ENCODE data around the gene LMNB1. TPM values are rescaled to one million over a fixed set of nuclear protein-coding genes. Genes with fewer than 3 reads are reported as not detected.

The LMNB1 gene
- total RNA-seq, 1 experiment from 2014 or later: 150 TPM

DNA sequence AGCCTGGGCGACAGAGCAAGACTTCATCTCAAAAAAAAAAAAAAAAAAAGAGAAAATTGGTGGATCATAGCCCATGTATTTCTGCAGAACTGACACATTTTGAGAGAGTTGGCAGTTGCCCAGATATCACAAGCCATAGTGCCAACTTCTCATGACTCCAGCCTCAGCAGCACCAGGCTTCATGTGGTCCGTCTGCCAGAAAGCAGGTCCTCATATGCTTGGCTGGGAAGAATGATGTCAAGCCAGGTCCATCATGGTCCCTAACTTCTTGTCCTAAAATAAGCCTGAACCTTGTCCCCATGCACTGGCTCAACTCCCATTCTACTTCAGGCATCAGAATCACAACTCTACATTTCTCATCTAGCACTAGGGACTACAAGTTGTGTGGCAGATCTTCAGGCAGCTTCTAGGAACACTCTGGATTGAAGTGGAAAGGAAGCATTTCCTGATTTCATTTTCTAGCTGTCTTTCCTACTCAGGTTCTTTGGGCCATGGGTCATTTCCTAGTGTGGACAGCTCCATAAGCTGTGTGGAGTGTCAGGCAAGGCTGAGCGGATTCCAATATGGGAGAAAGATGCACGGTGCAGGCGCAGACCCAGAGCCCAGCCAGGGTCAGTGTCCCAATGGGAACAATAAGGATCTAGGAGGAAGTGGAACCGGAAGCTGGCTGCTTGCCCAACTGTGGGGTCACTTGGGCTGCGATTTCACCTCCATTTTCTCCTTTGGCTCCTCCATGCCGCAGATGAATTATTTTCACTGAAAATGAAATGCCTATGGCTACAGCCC is 90.1 kb downstream of the LMNB1 start:
- DNase-seq (ENCODE audit: low read depth, low spot score): no peak
- POLR2A ChIA-PET: no interaction called here
- ATAC-seq: no peak
- Histone ChIP-seq H3K36me3 (ENCODE audit: control insufficient read depth in 1 of 2, insufficient read depth in 2 of 2, low read length in 2 of 2) (no peaks in the 10 kb centered on the region; a peak in 1 of 4 replicates), H3K27me3 (ENCODE audit: insufficient read depth, low read length) (no peaks in the 10 kb centered on the region), H3K9me3 (ENCODE audit: control insufficient read depth in 1 of 2, insufficient read depth in 1 of 2, low read depth in 1 of 2, low read length in 2 of 2) (no peaks in the 10 kb centered on the region), H3K79me2 (ENCODE audit: insufficient read depth, low read length) (no peaks in the 10 kb centered on the region), H3K27ac (ENCODE audit: low read depth, low read length) (no peak overlapping the region), H3K4me2 (ENCODE audit: low read length) (no peak overlapping the region), H3K9ac (ENCODE audit: low read length) (no peak overlapping the region), H4K20me1 (ENCODE audit: insufficient read depth) (no peaks in the 10 kb centered on the region), H3K4me3 (replicated peaks in 1 of 2; ENCODE audit: low read depth in 1 of 2, low read length in 2 of 2) (no peak overlapping the region), H3K4me1 (ENCODE audit: control insufficient read depth in 1 of 2, insufficient read depth in 2 of 2, low read length in 2 of 2) (no peaks in the 10 kb centered on the region), H3K9me2 (ENCODE audit: insufficient read depth) (no peaks in the 10 kb centered on the region), H2AFZ (ENCODE audit: low read depth, low read length, poor library complexity, severe bottlenecking) (no peak overlapping the region)
- CTCF ChIA-PET: no interaction called here
- RAD21 ChIA-PET (ENCODE audit: low non-redundant PET in 1 of 2, low total read pairs in 2 of 2, uncharacterized antibody in 2 of 2, unreplicated experiment in 2 of 2): no interaction called here
- intact Hi-C loops (cut with micrococcal nuclease): no loop called here
- TF ChIP-seq, protein P1, sequence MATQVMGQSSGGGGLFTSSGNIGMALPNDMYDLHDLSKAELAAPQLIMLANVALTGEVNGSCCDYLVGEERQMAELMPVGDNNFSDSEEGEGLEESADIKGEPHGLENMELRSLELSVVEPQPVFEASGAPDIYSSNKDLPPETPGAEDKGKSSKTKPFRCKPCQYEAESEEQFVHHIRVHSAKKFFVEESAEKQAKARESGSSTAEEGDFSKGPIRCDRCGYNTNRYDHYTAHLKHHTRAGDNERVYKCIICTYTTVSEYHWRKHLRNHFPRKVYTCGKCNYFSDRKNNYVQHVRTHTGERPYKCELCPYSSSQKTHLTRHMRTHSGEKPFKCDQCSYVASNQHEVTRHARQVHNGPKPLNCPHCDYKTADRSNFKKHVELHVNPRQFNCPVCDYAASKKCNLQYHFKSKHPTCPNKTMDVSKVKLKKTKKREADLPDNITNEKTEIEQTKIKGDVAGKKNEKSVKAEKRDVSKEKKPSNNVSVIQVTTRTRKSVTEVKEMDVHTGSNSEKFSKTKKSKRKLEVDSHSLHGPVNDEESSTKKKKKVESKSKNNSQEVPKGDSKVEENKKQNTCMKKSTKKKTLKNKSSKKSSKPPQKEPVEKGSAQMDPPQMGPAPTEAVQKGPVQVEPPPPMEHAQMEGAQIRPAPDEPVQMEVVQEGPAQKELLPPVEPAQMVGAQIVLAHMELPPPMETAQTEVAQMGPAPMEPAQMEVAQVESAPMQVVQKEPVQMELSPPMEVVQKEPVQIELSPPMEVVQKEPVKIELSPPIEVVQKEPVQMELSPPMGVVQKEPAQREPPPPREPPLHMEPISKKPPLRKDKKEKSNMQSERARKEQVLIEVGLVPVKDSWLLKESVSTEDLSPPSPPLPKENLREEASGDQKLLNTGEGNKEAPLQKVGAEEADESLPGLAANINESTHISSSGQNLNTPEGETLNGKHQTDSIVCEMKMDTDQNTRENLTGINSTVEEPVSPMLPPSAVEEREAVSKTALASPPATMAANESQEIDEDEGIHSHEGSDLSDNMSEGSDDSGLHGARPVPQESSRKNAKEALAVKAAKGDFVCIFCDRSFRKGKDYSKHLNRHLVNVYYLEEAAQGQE (IDR thresholded peaks at IDR 0.05; ENCODE audit: low read depth): no peak
- TF ChIP-seq, protein P2, sequence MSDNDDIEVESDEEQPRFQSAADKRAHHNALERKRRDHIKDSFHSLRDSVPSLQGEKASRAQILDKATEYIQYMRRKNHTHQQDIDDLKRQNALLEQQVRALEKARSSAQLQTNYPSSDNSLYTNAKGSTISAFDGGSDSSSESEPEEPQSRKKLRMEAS (IDR thresholded peaks at IDR 0.05): no peak
- TF ChIP-seq, protein P3, sequence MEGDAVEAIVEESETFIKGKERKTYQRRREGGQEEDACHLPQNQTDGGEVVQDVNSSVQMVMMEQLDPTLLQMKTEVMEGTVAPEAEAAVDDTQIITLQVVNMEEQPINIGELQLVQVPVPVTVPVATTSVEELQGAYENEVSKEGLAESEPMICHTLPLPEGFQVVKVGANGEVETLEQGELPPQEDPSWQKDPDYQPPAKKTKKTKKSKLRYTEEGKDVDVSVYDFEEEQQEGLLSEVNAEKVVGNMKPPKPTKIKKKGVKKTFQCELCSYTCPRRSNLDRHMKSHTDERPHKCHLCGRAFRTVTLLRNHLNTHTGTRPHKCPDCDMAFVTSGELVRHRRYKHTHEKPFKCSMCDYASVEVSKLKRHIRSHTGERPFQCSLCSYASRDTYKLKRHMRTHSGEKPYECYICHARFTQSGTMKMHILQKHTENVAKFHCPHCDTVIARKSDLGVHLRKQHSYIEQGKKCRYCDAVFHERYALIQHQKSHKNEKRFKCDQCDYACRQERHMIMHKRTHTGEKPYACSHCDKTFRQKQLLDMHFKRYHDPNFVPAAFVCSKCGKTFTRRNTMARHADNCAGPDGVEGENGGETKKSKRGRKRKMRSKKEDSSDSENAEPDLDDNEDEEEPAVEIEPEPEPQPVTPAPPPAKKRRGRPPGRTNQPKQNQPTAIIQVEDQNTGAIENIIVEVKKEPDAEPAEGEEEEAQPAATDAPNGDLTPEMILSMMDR (IDR thresholded peaks at IDR 0.05 in 2 of 3, conservative IDR thresholded peaks at IDR 0.05 in 1 of 3; ENCODE audit: borderline replicate concordance in 1 of 3, insufficient read depth in 1 of 3, low read depth in 2 of 3, low read length in 2 of 3): no peak
- TF ChIP-seq POLR2A (IDR thresholded peaks at IDR 0.05; ENCODE audit: borderline replicate concordance, extremely low read depth, insufficient read depth, insufficient read length) (no peak), CEBPB (IDR thresholded peaks at IDR 0.05; ENCODE audit: low read depth) (no peak), TCF7L2 (IDR thresholded peaks at IDR 0.05; ENCODE audit: borderline replicate concordance, extremely low read depth, insufficient read depth, insufficient read length) (no peak), SP1 (IDR thresholded peaks at IDR 0.05; ENCODE audit: low read depth) (no peak)
- BruUV-seq (replicated peaks): no TSS peak
